HG02981 (cell line): ENCODE data around the gene RPS25.
"Not testable (repeated sequence)": the region's sequence is repeated elsewhere in the genome, so short reads cannot be mapped to it uniquely, and the experiment has no call there.

Experiments used
- ATAC-seq: cut with Tn5 transposase; IDR thresholded peaks from one replicate; pipeline ENCODE4 v1.9.1; 2021; ENCODE audit warnings: mild to moderate bottlenecking, moderate library complexity; ENCODE audit not compliant: unreplicated experiment

RPS25 gene

GRCh38 chr11:119041821-119042514, 23.8 kb upstream of the RPS25 start:
- ATAC-seq, result no peak

DNA sequence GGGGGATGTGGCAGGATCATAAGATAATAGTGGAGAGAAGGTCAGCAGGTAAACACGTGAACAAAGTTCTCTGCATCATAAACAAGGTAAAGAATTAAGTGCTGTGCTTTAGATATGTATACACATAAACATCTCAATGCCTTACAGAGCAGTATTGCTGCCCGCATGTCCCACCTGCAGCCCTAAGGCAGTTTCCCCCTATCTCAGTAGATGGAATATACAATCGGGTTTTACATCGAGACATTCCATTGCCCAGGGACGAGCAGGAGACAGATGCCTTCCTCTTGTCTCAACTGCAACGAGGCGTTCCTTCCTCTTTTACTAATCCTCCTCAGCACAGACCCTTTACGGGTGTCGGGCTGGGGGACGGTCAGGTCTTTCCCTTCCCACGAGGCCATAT, 21.3 kb upstream of the RPS25 start:
- not testable (repeated sequence) for ATAC-seq

DNA sequence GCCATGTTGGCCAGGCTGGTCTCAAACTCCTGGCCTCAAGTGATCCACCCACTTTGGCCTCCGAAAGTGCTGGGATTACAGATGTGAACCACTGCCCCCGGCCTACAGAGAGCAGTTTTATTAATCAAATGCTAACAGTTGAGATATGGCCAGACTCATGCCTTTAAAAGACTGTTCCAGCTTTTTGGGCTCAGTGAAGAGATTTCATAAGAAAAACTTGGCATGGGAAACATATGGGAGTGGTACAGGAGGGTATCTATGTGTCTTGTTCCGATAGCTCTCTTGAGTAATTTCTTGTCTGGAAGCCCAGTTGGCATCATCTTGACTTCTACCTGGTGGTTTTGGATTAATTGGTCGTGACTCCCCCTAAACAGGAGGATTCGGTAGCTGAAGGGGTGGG, 20.7 kb upstream of the RPS25 start:
- ATAC-seq, result no peak

DNA sequence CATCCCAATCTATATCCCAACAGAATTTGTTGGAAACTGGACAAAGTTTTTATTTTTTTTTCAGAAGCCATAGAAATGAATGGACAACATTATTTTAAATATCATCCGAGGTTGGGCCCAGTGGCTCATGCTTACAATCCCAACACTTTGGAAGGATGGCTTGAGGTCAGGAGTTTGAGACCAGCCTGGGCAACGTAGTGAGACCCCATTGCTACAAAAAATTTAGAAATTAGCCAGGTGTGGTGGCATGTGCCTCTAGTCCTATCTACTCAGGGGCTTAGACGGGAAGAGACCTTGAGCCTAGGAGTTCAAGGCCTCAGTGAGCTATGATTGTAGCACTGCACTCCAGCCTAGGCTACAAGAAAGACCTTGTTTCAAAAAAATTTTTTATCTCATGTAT, 16.7 kb upstream of the RPS25 start:
- no peak for ATAC-seq

DNA sequence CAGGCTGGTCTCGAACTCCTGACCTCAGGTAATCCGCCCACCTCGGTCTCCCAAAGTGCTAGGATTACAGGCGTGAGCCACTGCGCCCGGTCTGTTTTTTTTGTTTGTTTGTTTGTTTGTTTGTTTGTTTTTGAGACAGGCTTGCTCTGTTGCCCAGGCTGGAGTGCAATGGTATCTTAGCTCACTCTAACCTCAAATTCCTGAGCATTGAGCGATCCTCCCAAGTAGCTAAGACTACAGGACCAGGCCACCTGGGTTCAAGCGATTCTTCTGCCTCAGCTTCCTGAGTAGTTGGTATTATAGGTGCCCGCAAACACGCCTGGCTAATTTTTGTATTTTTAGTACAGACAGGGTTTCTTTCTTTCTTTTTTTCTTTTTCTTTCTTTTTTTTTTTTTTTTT, 15.3 kb upstream of the RPS25 start:
- ATAC-seq, result not testable (repeated sequence)

GRCh38 chr11:119031912-119032280, 13.8 kb upstream of the RPS25 start:
- ATAC-seq, result no peak

DNA sequence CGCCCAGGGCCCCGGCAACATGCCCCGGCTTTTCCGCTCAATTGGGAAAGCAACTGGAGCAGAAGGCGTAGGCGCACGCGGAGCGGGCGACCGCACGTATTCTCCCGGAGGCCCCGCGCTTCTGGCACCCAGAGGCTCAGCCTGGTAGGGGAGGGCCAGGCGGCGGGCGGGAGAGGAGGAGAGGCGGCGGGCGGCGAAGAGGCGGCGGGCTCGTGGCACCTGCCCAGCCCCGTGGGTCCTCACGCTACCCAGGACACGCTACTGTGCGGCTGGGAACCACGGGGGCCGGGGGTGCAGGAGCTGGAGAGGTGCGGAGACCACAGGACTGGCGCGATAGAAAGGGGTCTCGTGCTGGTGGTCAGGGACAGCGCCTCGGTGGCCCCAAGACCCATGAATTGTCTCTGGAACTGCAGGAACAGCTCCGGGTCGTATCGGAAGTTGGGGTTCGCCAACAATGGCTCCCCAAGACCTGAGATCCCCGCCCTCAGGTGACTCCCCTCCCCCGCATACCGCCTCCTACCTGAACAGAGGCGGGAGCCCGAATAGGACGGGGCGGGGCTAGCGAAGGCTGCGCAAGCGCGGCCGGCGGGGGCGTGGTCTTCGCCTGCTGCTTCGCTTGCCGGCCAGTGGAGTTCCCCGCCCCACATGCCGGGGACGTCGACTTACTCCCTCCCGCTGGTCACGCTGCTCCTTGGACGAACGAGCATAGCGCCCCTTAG, 12.3 kb upstream of the RPS25 start, which contains the start of gene SLC37A4:
Gene SLC37A4, minus strand, starts transcription at position 549 of the 719 bp plus-strand sequence.
- ATAC-seq, result peak; percentile 79

GRCh38 chr11:119030029-119030328, 11.8 kb upstream of the RPS25 start:
- peak; percentile 6 for ATAC-seq

DNA sequence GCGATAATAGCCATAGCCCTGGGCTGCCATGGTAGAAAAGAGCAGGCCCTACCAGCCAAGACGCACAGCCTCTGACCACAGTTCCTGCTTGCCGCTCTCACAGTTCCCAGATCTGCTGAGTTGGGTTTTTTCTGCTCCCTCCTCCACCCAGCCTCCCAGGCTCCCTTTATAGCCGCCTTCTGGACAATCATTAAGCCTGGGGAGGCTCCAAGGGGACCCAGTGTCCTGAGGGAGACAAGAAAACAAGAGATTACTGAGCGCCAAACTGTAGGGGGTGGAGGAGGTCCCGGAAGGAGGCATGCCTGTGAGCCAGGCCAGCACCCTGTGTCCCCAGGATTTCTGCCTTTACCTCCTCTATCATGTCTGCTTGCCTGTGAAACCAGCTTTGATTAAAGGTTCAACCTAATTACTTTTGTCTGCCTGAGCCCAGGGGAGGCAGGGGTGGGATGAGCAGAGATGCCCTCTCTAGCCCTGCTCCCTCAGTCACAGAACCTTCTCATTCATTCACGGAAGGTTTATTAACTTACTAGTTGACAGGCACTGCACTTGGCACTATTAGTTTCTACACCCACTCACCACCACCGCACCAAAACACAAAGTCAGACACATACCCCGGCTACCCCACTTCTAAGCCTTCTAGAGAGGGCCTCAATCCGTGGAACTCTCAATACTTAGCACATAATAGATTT, 11.3 kb upstream of the RPS25 start:
- peak; percentile 4 for ATAC-seq

DNA sequence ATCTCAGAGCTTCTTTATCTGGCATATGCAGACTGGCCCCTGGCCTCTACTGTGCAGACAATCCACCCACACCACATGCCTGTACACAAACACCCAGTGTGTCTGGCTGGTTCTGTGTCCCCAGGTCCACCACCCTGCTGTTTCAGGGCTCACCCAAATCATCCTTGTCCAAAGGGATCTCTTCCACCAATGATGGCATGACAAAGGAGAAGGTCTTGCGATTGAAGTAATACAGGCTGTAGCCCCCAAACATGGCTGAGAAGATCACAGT, 10.9 kb upstream of the RPS25 start:
- no peak for ATAC-seq

DNA sequence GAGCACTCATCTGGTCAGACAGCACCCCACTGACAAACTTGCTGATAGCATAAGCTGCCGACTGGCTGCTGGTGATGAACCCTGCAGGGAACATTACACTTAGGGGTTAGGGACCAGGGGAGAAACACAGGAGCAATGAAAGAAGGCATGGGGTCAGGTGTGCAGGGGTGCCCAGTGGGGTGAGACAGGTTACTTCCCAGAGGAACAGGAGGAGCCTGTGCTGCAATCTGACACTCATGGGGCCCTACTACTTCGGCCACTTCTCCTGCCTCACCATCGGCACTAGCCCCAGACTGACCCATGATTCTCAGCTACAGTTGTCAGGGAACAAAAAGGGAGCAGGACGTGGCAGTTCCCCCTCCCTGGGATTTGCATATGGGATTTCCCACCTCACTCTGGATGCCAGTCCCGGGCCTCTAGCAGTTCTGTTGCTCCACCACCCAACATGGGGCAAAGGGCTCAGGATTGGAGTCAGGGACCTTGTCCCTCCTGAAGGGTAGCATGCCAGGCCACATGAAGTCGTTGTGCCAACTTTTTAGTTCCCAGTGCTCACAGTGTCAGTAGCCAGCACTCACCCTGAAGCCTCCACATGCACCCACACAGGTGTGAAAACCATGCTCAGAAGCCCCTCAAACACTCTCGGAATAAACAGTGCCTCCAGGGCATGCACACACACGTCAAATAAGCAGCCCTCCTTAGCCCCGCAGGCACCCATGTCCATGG, 10.4 kb upstream of the RPS25 start:
- no peak for ATAC-seq

DNA sequence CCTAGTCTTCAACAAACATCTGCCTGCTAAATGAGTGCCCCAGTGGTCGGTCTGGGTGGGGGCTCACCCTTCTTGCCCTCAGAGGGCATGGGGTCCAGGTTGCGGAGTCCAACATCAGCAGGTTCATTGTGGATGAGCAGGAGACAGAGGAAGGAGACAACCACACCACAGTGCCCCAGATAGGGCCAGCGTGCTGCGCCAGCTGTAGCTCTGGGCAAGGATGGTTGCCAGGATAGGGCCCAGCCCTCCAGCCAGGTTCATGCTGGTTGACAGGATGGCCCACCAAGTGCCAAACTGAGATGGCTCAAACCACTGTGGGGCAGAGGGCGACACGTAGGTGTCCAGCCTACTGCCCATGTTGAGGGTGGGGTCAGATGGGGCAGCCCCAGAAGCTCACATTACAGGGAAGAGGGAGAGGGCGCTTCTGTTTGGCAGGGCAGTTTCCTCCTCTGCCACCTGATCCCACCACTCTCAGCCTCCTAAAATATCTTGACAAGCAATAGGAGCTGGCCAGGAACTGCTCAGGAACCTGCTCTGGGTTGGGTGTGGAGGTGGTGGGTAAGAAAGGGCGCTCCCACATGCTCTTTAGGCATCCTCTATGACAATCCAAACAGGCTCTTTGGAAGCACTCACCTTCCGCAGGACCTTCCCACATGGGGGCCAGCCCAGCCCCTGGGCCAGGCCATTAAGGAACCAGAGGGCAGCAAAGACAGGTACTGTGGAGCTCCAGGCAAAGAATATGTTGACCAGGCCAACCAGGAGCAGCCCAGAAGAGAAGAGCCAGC, 9.6 kb upstream of the RPS25 start:
- no peak for ATAC-seq

DNA sequence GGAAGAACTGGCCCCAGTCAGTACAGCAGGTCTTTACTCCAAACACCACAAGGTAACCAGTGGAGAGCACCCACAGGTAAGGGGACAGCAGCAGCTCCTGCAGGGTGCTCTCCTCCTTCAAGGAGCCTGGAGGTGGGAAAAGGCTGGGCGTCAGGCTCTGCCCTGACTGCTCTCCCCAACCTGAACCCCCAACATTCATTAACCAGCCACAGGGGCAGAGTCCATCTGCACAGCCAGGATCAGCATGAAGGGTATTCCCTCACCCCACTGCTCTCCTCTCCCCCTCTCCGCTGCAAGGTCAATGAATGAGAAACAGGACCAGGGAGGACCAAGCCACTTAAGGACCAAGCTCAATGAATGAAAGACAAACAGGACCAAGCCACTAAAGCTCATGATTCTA, 8.8 kb upstream of the RPS25 start:
- ATAC-seq, result no peak

- no peak for ATAC-seq
Observed at GRCh38 chr11:119025978-119026766, 8.0 kb upstream of the RPS25 start.

DNA sequence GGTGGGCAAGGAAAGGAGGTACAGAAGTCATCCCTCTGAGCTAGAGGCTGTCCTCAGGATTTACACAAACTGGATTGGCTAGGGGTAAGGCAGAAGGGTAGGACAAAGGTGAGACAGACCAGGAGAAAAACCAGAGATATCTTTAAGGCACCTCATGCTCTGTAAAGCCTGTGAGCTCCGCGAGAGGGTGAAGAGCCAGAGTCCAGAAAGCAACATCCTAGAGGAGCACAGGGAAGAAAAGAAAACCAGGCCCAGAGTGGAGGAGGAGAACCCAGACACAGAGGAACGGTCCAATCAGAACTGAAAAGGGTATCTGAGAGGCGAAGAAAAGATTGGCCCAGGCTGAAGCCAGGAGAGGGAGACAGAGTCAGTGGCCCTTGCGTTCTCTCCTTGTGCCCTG, 7.4 kb upstream of the RPS25 start:
- ATAC-seq, result no peak

DNA sequence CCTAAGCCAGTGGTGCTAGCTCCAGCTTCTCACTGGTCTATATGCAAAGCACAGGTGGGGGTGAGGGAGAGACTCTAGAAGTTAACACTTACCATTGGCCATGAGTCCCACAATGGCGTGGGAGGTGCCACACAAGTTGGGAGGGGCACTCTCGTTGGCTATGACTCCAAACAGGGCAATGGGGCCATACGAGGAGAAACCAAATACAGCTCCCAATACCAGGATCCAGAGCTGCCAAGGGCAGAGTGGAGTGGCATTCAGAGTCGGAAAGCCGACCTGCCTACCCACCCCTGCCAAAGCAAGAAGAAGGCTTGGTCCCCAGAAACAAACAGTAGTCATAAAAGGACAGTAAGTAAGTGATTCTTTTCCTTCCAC, 6.9 kb upstream of the RPS25 start:
- ATAC-seq, result no peak

DNA sequence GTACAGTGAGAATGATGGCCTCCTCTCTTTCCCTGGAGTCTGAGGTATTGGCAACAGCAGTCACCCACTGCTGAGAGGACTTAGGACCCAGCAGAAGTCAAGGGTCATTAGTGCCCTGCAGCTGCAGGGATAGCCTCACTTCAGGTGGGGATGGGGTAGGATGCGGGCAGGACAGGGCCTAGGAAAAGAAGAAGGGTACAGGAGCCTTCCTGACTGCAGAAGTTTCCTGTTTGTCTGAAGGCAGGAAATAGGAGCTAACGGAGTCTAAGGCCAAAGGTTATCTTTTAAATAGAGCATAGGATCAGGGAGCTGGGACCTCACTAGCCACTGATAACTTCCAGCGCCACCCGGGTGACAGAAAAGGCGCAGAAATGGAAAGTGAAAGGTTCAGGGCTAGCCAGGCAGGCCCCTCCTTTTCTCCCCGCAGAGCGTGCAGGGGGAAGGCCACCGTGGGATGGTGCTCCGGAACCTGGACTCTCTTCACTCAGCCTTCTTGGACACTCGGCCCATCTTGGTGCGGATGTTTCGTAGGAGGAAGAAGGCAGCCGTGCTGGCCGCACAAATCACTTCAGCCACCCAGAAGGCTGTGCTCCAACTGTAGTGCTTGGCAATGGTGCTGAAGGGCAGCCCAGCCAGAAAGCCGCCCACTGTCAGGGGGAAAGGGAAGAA, 6.4 kb upstream of the RPS25 start:
- ATAC-seq, result no peak

DNA sequence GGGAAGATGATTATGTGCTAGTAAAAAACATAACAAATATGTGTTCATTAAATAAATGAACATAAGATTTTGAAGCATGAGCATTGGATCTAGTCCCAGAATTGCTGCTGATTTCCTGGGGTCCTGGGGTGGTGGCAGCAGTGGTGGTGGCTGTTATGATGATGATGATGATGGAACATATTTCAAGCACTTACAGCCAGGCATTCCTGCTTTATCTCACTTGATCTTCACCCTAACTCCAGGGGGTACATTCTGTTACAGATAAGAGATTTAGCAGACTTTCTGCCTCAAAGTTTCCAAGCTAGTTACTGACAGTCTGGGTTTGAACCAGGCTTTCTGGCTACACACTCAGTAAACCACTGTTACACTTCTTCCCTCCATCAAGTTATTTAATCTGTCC, 5.6 kb upstream of the RPS25 start:
- ATAC-seq, result no peak

- ATAC-seq, result no peak
Observed at GRCh38 chr11:119021631-119022030, 3.5 kb upstream of the RPS25 start.

GRCh38 chr11:119019996-119020395, 1.9 kb upstream of the RPS25 start:
- ATAC-seq, result no peak
